Keratinocyte (primary cell): ENCODE results near the gene MYLK4. TPM values are rescaled to one million over a fixed set of nuclear protein-coding genes. Genes with fewer than 3 reads are reported as not detected.

ENCODE experiments used
- DNase-seq: peaks from one replicate; pipeline ENCODE4 v3.0.0-alpha.2; 2011; ENCODE audit warnings: low read depth, missing footprints, low spot score
- FAIRE-seq: peaks from 2 replicates; lab custom pipeline; 2011; peaks lifted over from hg19 to GRCh38; lab: Jason Lieb, UNC
- H2AFZ ChIP-seq: 2 replicates; pipeline ENCODE4 v1.6.0; 2012; ENCODE audit warnings: low read length, control low read depth, inconsistent platforms; ENCODE audit not compliant: control insufficient read depth
- H3K27ac ChIP-seq: 2 replicates; pipeline ENCODE4 v1.5.1; 2011; ENCODE audit warnings: low read length; ENCODE audit not compliant: control insufficient read depth, insufficient read depth
- H3K27me3 ChIP-seq: 3 replicates; pipeline ENCODE4 v1.6.0; 2011; ENCODE audit warnings: low read length; ENCODE audit not compliant: control insufficient read depth, insufficient read depth; ENCODE audit errors: extremely low read depth
- H3K36me3 ChIP-seq, 2 experiments: 2 replicates in 1 of 2; 3 replicates in 1 of 2; pipeline ENCODE4 v1.5.1; 2011; ENCODE audit warnings: low read length in 2 of 2, mild to moderate bottlenecking in 1 of 2; ENCODE audit not compliant: control insufficient read depth in 2 of 2, insufficient read depth in 2 of 2; ENCODE audit errors: extremely low read depth in 1 of 2
- H3K4me1 ChIP-seq: 3 replicates; pipeline ENCODE4 v1.5.1; 2011; ENCODE audit warnings: low read length; ENCODE audit not compliant: control insufficient read depth, insufficient read depth; ENCODE audit errors: extremely low read depth
- H3K4me2 ChIP-seq: 3 replicates; pipeline ENCODE4 v1.6.0; 2011; ENCODE audit warnings: low read depth, low read length; ENCODE audit not compliant: control insufficient read depth, insufficient read depth; ENCODE audit errors: extremely low read depth
- H3K4me3 ChIP-seq, 3 experiments: fragments of 200-600 bp in 1 of 3; sonication (generic) in 1 of 3; 2 replicates in 2 of 3; 3 replicates in 1 of 3; pipeline ENCODE4 v1.5.1; 2011 to 2016; ENCODE audit warnings: low read length in 3 of 3, mild to moderate bottlenecking in 3 of 3, control low read depth in 2 of 3, inconsistent platforms in 1 of 3, low read depth in 1 of 3, mixed read lengths in 1 of 3, mixed run types in 1 of 3, moderate library complexity in 1 of 3; ENCODE audit not compliant: control insufficient read depth in 2 of 3, insufficient read depth in 2 of 3; ENCODE audit errors: extremely low read depth in 1 of 3
- H3K79me2 ChIP-seq: 2 replicates; pipeline ENCODE4 v1.6.0; 2012; ENCODE audit warnings: low read length; ENCODE audit not compliant: control insufficient read depth, insufficient read depth
- H3K9ac ChIP-seq: 3 replicates; pipeline ENCODE4 v1.6.0; 2011; ENCODE audit warnings: low read length; ENCODE audit not compliant: control insufficient read depth, insufficient read depth; ENCODE audit errors: extremely low read depth
- H3K9me1 ChIP-seq: 3 replicates; pipeline ENCODE4 v1.6.0; 2011; ENCODE audit warnings: low read length; ENCODE audit not compliant: control insufficient read depth, insufficient read depth; ENCODE audit errors: extremely low read depth
- H3K9me3 ChIP-seq: 2 replicates; pipeline ENCODE4 v1.5.1; 2012; ENCODE audit warnings: low read depth, low read length; ENCODE audit not compliant: control insufficient read depth
- H4K20me1 ChIP-seq: 3 replicates; pipeline ENCODE4 v1.6.0; 2011; ENCODE audit warnings: low read length; ENCODE audit not compliant: control insufficient read depth, insufficient read depth; ENCODE audit errors: extremely low read depth
- EZH2 ChIP-seq: IDR thresholded peaks from one replicate; pipeline ENCODE4 v1.6.1; 2012; ENCODE audit warnings: inconsistent platforms, mild to moderate bottlenecking, low read length, moderate library complexity
- dilution Hi-C: fragments of 300-500 bp; cut with MboI; formaldehyde crosslinking; loops from one replicate; pipeline ENCODE4 v1.7.0; 2020; ENCODE audit warnings: low sequenced_read_pairs; ENCODE audit not compliant: extremely low pct_ligation_motif_present
- polyA plus RNA-seq, 5 experiments: library from polyadenylated mRNA; depleted of rRNA in 3 of 5; stranded (reverse) in 3 of 5; stranded (forward) in 1 of 5; unstranded in 1 of 5; fragments of >200 nt; gene quantifications; 1 replicate in 1 of 5; 2 replicates in 3 of 5; 3 replicates in 1 of 5; pipeline versions ENCODE4 v1.2.1 to v1.2.3, GENCODE V29; 2011 to 2012; ENCODE audit warnings: missing spikeins in 2 of 5, low read depth in 1 of 5, low replicate concordance in 1 of 5
- TF ChIP-seq, protein P1 (sequence below), 3 experiments: IDR thresholded peaks in 1 of 3; conservative IDR thresholded peaks in 1 of 3; optimal IDR thresholded peaks in 1 of 3; 2 replicates in 2 of 3; 3 replicates in 1 of 3; pipeline versions ENCODE3 to v1.5.1; 2011; ENCODE audit warnings: low read length in 3 of 3, mild to moderate bottlenecking in 3 of 3, moderate library complexity in 2 of 3, control low read depth in 1 of 3, inconsistent platforms in 1 of 3; ENCODE audit not compliant: insufficient read depth in 2 of 3; ENCODE audit errors: extremely low read depth in 1 of 3

Gene MYLK4
- polyA plus RNA-seq, 1 donor (not counting 4 experiments of a cell fraction or from before 2014, with no cell fraction given): 0.31 TPM

DNA sequence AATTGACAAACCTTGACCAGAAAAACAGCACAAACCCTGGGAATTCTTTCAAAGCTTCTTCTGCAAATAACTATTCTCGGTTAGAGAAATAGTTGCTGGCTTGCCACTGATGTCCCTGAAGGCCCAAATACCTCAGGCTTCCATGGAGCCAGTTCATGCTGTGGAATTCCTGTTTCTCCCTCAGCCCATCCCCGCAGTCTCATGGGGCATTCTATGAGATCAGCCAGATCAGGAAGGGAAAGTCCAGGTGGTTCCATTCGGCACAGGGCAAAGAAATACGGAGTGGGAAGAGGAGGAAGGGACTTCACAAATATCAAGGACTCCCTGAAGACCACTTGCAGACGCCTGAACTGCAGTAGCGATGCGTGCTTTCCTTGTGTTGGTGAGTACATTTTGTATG, 63.3 kb downstream of the MYLK4 start:
- Histone ChIP-seq H4K20me1 (no peaks in the 10 kb centered on the region), H2AFZ (no peak overlapping the region), H3K4me1 (no peaks in the 10 kb centered on the region), H3K27me3 (no peaks in the 10 kb centered on the region), H3K9me1 (no peaks in the 10 kb centered on the region), H3K9me3 (no peaks in the 10 kb centered on the region), H3K36me3 (no peaks in the 10 kb centered on the region), H3K9ac (no peak overlapping the region), H3K27ac (no peak overlapping the region), H3K4me3 (no peak overlapping the region), H3K4me2 (no peak overlapping the region), H3K79me2 (no peaks in the 10 kb centered on the region)
- TF ChIP-seq, protein P1, sequence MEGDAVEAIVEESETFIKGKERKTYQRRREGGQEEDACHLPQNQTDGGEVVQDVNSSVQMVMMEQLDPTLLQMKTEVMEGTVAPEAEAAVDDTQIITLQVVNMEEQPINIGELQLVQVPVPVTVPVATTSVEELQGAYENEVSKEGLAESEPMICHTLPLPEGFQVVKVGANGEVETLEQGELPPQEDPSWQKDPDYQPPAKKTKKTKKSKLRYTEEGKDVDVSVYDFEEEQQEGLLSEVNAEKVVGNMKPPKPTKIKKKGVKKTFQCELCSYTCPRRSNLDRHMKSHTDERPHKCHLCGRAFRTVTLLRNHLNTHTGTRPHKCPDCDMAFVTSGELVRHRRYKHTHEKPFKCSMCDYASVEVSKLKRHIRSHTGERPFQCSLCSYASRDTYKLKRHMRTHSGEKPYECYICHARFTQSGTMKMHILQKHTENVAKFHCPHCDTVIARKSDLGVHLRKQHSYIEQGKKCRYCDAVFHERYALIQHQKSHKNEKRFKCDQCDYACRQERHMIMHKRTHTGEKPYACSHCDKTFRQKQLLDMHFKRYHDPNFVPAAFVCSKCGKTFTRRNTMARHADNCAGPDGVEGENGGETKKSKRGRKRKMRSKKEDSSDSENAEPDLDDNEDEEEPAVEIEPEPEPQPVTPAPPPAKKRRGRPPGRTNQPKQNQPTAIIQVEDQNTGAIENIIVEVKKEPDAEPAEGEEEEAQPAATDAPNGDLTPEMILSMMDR (optimal IDR thresholded peaks at IDR 0.05 in 1 of 3, IDR thresholded peaks at IDR 0.05 in 1 of 3, conservative IDR thresholded peaks at IDR 0.05 in 1 of 3; ENCODE audit: extremely low read depth in 1 of 3, insufficient read depth in 2 of 3, low read length in 3 of 3): no peak
- TF ChIP-seq EZH2: no peak
- dilution Hi-C loops: no loop called here
- DNase-seq: no peak
- no peak for FAIRE-seq

DNA sequence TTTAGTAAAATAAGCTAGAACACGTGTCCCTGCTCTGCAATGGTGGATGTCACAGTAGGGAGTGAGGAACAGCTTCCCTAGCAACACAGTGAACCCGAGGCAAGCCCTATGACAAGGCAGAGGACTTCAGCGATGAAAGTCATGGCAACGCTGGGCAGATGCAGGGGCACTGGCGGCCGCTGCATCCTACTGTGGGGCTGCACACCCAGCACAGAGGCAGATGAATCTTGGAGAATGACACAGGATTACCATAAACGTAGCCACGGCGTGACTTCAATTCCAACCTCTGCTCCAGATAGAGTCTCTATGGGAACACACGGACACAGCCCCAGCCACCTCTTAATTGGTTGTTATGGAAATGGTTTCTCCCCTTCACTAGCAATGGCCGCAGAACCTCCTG, 64.2 kb downstream of the MYLK4 start:
- no peak overlapping the region for H3K4me3 ChIP-seq
- H3K9ac ChIP-seq: no peak overlapping the region
- FAIRE-seq (no peak), DNase-seq (no peak)
- H3K4me2 ChIP-seq: no peak overlapping the region
- H4K20me1 ChIP-seq: no peaks in the 10 kb centered on the region
- no peaks in the 10 kb centered on the region for H3K36me3 ChIP-seq
- H3K79me2 ChIP-seq: no peaks in the 10 kb centered on the region
- dilution Hi-C loops: no loop called here
- no peaks in the 10 kb centered on the region for H3K9me1 ChIP-seq
- H3K27ac ChIP-seq: no peak overlapping the region
- TF ChIP-seq, protein P1 (optimal IDR thresholded peaks at IDR 0.05 in 1 of 3, IDR thresholded peaks at IDR 0.05 in 1 of 3, conservative IDR thresholded peaks at IDR 0.05 in 1 of 3; ENCODE audit: extremely low read depth in 1 of 3, insufficient read depth in 2 of 3, low read length in 3 of 3): no peak
- no peak for TF ChIP-seq EZH2
- H2AFZ ChIP-seq: no peak overlapping the region
- no peaks in the 10 kb centered on the region for H3K4me1 ChIP-seq
- no peaks in the 10 kb centered on the region for H3K27me3 ChIP-seq
- no peaks in the 10 kb centered on the region for H3K9me3 ChIP-seq
